Dendritic cell treated with granulocyte-macrophage colony-stimulating factor and Interleukin-4, amounts not matched to agents 40 ng/mL and 50 ng/mL, for 4 days (primary cell): ENCODE data around the gene RHBDL3.
"Not testable (repeated sequence)": the region's sequence is repeated elsewhere in the genome, so short reads cannot be mapped to it uniquely, and the experiment has no call there.

Experiments used
- H3K27ac Mint-ChIP-seq: one replicate; pipeline ENCODE4 v1.8.0; 2022; ENCODE audit warnings: mild to moderate bottlenecking, mixed read lengths
- H3K27me3 Mint-ChIP-seq: one replicate; pipeline ENCODE4 v1.8.0; 2022; ENCODE audit warnings: mild to moderate bottlenecking, mixed read lengths
- H3K36me3 Mint-ChIP-seq: one replicate; pipeline ENCODE4 v1.8.0; 2022; ENCODE audit warnings: low read depth, mixed read lengths
- H3K4me1 Mint-ChIP-seq: one replicate; pipeline ENCODE4 v1.8.0; 2022; ENCODE audit warnings: low read depth, mixed read lengths
- H3K4me3 Mint-ChIP-seq: one replicate; pipeline ENCODE4 v1.8.0; 2022; ENCODE audit warnings: mild to moderate bottlenecking, moderate library complexity, mixed read lengths
- H3K9me3 Mint-ChIP-seq: one replicate; pipeline ENCODE4 v1.8.0; 2022; ENCODE audit warnings: mixed read lengths
- intact Hi-C: fragments of 100-400 bp; cut with micrococcal nuclease; formaldehyde crosslinking; loops from one replicate; pipeline ENCODE4 v1.15.0; 2022

Gene RHBDL3

DNA sequence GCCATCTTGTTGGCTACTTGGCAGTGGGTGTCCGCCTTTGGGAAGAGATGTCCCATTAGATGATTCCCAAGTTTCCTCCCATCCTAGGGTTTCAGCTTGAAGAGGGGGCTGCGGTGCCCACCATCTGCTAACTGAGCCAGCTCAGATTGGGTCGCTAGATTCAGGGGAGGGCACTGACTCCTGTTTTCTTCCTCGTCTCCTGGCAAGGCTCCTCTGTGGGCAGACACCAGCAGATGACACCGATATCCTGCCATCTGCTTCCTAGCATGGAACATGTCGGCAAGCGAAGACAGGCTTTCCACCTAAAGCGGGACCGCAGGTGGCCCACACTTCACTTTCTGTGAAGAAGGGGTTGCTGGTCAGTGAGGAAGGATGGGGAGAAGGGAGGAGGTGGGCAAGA is 49.0 kb downstream of the RHBDL3 start:
- peaks cover 16% of the 10 kb centered on the region for H3K27me3 Mint-ChIP-seq
- no peak overlapping the region for H3K27ac Mint-ChIP-seq
- intact Hi-C loops = loop anchor here (5.0 kb wide), 1 partner anchor 37 kb away; no protein-coding TSS in a partner anchor
- no peak overlapping the region for H3K4me3 Mint-ChIP-seq
- peaks cover 51% of the 10 kb centered on the region for H3K36me3 Mint-ChIP-seq
- peaks cover 45% of the 10 kb centered on the region for H3K4me1 Mint-ChIP-seq
- no peaks in the 10 kb centered on the region for H3K9me3 Mint-ChIP-seq

DNA sequence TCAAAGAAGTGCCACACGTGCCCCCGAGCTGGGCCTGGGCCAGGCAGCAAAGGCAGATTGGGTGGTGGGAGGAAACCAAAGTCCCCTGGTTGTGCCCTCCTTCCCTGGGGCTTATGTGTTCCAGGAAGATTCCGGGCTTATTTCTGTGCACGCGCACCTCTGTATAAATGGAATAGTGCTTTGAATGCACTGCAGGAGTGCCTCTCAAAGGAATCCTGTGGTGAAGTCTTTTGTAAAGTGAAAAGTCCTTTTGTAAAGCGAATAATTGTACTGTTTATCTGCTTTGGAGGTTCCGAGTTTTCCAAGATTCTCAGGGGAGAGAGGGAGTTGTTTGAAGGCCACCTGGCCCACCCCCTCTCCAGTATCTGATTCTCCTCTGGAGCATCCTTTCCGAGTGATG is 49.5 kb downstream of the RHBDL3 start:
- intact Hi-C loops = loop anchor here (5.0 kb wide), 1 partner anchor 38 kb away; no protein-coding TSS in a partner anchor
- Mint-ChIP-seq H3K9me3 (no peaks in the 10 kb centered on the region), H3K36me3 (peaks cover 46% of the 10 kb centered on the region), H3K27me3 (peaks cover 16% of the 10 kb centered on the region), H3K27ac (no peak overlapping the region), H3K4me3 (no peak overlapping the region), H3K4me1 (peaks cover 47% of the 10 kb centered on the region)

DNA sequence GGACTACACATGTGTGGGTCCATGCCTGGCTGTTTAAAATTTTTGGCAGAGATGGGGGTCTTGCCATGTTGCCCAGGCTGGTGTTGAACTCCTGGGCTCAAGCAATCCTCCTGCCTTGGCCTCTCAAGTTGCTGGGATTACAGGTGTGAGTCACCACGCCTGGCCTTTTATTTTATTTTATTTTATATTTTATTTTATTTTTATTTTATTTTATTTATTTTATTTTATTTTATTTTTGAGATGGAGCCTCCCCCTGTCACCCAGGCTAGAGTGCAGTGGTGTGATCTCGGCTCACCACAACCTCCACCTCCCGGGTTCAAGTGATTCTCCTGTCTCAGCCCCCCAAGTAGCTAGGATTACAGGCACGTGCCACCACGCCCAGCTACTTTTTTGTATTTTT is 51.0 kb downstream of the RHBDL3 start:
- peaks cover 53% of the 10 kb centered on the region for H3K4me1 Mint-ChIP-seq
- H3K4me3 Mint-ChIP-seq = peak overlapping the region; percentile 23
- not testable (repeated sequence) for H3K27me3 Mint-ChIP-seq, H3K9me3 Mint-ChIP-seq, H3K27ac Mint-ChIP-seq
- peaks cover 35% of the 10 kb centered on the region for H3K36me3 Mint-ChIP-seq
- intact Hi-C loops = loop anchor here (5.0 kb wide), 1 partner anchor 39 kb away; no protein-coding TSS in a partner anchor

- Mint-ChIP-seq H3K4me3 (peak overlapping the region; percentile 83), H3K9me3 (no peaks in the 10 kb centered on the region), H3K36me3 (peaks cover 33% of the 10 kb centered on the region), H3K27ac (no peak overlapping the region), H3K4me1 (peaks cover 59% of the 10 kb centered on the region), H3K27me3 (peaks cover 10% of the 10 kb centered on the region)
- intact Hi-C loops = loop anchor here (5.0 kb wide), 1 partner anchor 40 kb away; no protein-coding TSS in a partner anchor
These were observed 51.7 kb downstream of the RHBDL3 start for GRCh38 chr17:32317353-32317752.

- intact Hi-C loops = loop anchor here (2.0 to 5.0 kb wide), 2 partner anchors 33 to 41 kb away; partner anchors contain the start of gene ZNF207
- H3K36me3 Mint-ChIP-seq = peaks cover 33% of the 10 kb centered on the region
- H3K27ac Mint-ChIP-seq = peak overlapping the region; percentile 88
- no peaks in the 10 kb centered on the region for H3K9me3 Mint-ChIP-seq
- peak overlapping the region; percentile 83 for H3K4me3 Mint-ChIP-seq
- peaks cover 10% of the 10 kb centered on the region for H3K27me3 Mint-ChIP-seq
- H3K4me1 Mint-ChIP-seq = peaks cover 66% of the 10 kb centered on the region
These were observed 52.4 kb downstream of the RHBDL3 start for GRCh38 chr17:32318071-32318470.

- intact Hi-C loops = loop anchor here (1.0 to 5.0 kb wide), 3 partner anchors 31 to 66 kb away; partner anchors contain the start of gene ZNF207
- Mint-ChIP-seq H3K27ac (peak overlapping the region; percentile 88), H3K27me3 (peaks cover 10% of the 10 kb centered on the region), H3K4me3 (peak overlapping the region; percentile 83), H3K4me1 (peaks cover 81% of the 10 kb centered on the region), H3K9me3 (no peaks in the 10 kb centered on the region), H3K36me3 (peaks cover 32% of the 10 kb centered on the region)
These were observed 53.9 kb downstream of the RHBDL3 start for GRCh38 chr17:32319548-32319905.

- H3K27ac Mint-ChIP-seq, H3K27me3 Mint-ChIP-seq, intact Hi-C loops, H3K4me3 Mint-ChIP-seq, H3K9me3 Mint-ChIP-seq: not testable (repeated sequence)
- Mint-ChIP-seq H3K36me3 (peaks cover 27% of the 10 kb centered on the region), H3K4me1 (peaks cover 84% of the 10 kb centered on the region)
These were observed 54.4 kb downstream of the RHBDL3 start for GRCh38 chr17:32320080-32320479.

GRCh38 chr17:32320847-32321246 is 55.2 kb downstream of the RHBDL3 start:
- Mint-ChIP-seq H3K4me3 (no peak overlapping the region), H3K36me3 (peaks cover 19% of the 10 kb centered on the region), H3K27ac (peak overlapping the region; percentile 69), H3K9me3 (no peaks in the 10 kb centered on the region), H3K27me3 (peaks cover 3% of the 10 kb centered on the region), H3K4me1 (peaks cover 79% of the 10 kb centered on the region)
- intact Hi-C loops = no loop called here

- Mint-ChIP-seq H3K4me3 (no peak overlapping the region), H3K4me1 (peaks cover 66% of the 10 kb centered on the region), H3K27me3 (no peaks in the 10 kb centered on the region), H3K27ac (peak overlapping the region; percentile 69), H3K9me3 (no peaks in the 10 kb centered on the region), H3K36me3 (peaks cover 2% of the 10 kb centered on the region)
- intact Hi-C loops = no loop called here
These were observed 57.4 kb downstream of the RHBDL3 start for GRCh38 chr17:32323046-32323445.

GRCh38 chr17:32323811-32324491 is 58.3 kb downstream of the RHBDL3 start:
- Mint-ChIP-seq H3K4me3 (peak overlapping the region; percentile 40), H3K4me1 (peaks cover 65% of the 10 kb centered on the region), H3K27me3 (no peaks in the 10 kb centered on the region), H3K27ac (peak overlapping the region; percentile 69), H3K36me3 (no peaks in the 10 kb centered on the region), H3K9me3 (no peaks in the 10 kb centered on the region)
- intact Hi-C loops = no loop called here

DNA sequence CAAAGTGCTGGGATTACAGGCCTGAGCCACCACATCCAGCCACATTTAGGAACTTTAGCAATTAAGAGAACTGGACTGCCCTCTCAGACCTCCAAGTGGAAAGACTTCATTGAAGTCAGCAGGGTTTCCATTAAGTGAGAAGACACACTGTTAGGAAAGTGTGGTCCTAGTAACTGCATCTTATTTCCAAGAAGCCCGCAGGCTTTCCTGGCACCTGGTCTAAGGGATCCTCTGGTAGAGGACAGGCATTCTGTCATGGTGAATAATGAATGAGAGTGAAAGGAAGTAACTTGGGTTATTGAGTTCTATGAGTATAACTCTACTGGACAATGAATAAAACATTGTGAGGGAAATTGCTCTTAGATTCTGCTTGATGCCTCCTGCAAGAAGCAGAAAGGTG is 62.3 kb downstream of the RHBDL3 start:
- no peaks in the 10 kb centered on the region for H3K27me3 Mint-ChIP-seq
- H3K36me3 Mint-ChIP-seq = no peaks in the 10 kb centered on the region
- intact Hi-C loops = no loop called here
- H3K9me3 Mint-ChIP-seq = no peaks in the 10 kb centered on the region
- peak overlapping the region; percentile 43 for H3K27ac Mint-ChIP-seq
- H3K4me1 Mint-ChIP-seq = peaks cover 45% of the 10 kb centered on the region
- no peak overlapping the region for H3K4me3 Mint-ChIP-seq

- Mint-ChIP-seq H3K9me3 (no peaks in the 10 kb centered on the region), H3K36me3 (peaks cover 11% of the 10 kb centered on the region), H3K27me3 (no peaks in the 10 kb centered on the region), H3K27ac (peak overlapping the region; percentile 90), H3K4me3 (peak overlapping the region; percentile 23), H3K4me1 (peaks cover 35% of the 10 kb centered on the region)
- intact Hi-C loops = no loop called here
These were observed 64.5 kb downstream of the RHBDL3 start for GRCh38 chr17:32330147-32330546.

DNA sequence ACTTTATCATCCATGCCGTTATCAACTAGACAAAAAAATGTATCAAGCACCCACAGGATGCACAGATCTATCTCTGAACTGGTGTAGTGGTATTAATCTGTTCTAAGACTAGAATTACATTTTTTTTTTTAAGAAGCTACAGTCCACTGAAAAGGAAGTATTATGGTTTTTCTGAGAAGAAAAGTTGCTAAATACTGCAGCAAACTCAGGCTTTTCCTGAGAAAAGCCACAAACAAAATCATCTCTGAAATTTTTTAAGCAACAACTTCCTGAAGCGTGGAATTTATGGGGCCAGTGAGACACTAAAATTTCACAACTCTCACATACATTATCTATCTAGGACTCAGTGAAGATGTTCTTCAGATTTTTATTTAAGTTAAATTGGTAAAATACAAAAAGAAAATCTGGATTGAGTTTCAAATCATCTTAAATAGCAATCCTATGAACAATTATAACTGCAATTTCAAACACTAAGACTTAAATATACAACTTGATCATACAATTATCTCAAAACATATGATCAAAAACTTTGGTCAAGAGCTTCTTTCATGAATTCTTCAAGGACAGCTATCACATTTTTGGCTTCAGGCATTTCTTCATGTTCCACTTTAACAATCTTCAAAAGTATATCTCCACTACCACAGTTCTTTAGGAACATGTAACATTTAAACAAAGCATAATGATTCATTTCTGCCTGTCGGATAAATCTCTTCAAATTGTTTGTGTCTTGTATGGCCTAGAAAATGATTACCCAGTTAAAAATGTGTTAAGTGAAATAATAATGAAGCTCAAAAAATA is 65.8 kb downstream of the RHBDL3 start:
- no peaks in the 10 kb centered on the region for H3K27me3 Mint-ChIP-seq
- peak overlapping the region; percentile 90 for H3K27ac Mint-ChIP-seq
- peaks cover 11% of the 10 kb centered on the region for H3K36me3 Mint-ChIP-seq
- intact Hi-C loops = no loop called here
- H3K4me3 Mint-ChIP-seq = peak overlapping the region; percentile 46
- H3K9me3 Mint-ChIP-seq = no peaks in the 10 kb centered on the region
- H3K4me1 Mint-ChIP-seq = peaks cover 46% of the 10 kb centered on the region

DNA sequence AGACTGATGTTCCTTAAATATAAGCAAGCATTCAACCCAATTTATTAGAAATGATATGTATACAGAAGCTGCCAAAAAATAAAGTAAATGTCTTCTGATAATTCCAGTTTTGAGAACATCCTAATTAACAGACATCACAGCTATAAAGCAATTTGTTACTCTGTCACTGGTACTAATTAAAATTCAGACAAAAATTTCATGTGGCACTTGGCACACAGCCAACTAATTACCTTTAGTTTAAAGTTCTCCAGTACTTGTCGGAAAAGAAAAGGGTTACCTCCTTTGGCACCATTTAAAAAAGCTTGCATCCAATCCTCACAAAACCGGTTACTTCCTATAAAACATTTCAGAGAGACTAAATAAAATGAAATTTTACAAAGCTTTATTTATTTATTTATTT is 67.6 kb downstream of the RHBDL3 start:
- H3K27me3 Mint-ChIP-seq = no peaks in the 10 kb centered on the region
- H3K9me3 Mint-ChIP-seq = no peaks in the 10 kb centered on the region
- intact Hi-C loops = no loop called here
- no peak overlapping the region for H3K4me3 Mint-ChIP-seq
- peaks cover 11% of the 10 kb centered on the region for H3K36me3 Mint-ChIP-seq
- peak overlapping the region; percentile 90 for H3K27ac Mint-ChIP-seq
- H3K4me1 Mint-ChIP-seq = peaks cover 51% of the 10 kb centered on the region
